ENCODE results near the gene RNF7. TPM values are rescaled to one million over a fixed set of nuclear protein-coding genes. Genes with fewer than 3 reads are reported as not detected.
"Not testable (repeated sequence)": the region's sequence is repeated elsewhere in the genome, so short reads cannot be mapped to it uniquely, and the experiment has no call there.

The RNF7 gene
- total and polyA plus RNA-seq, 9 of the 15 experiments (the other 6 are each of a cell fraction or from before 2014, with no cell fraction given) = 38.8 to 133 (median 80.5) TPM

DNA sequence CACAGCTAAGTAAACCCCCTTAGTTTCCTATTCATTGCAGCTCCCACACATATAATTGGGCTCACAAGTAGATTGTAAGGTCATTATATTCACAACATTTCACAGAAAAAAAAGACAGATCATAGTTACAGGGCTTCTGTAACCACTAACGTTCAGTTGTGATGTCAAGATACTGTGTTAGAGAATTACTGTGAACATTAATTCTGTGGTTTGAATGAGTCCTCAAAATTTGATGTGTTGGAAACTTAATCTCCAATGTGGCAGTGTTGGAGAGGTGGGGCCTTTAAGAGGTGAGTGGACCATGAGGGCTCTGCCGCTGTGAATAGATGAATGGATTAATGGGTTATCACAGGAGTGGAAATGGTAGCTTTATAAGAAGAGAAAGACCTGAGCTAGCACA lies 46.4 kb downstream of the RNF7 start (continued):
- no peak for TF ChIP-seq TSC22D4 (tag; IDR thresholded peaks at IDR 0.05)

GRCh38 chr3:141788149-141788548 lies 50.1 kb downstream of the RNF7 start:
- no peaks in the 10 kb centered on the region for H3K9me1 ChIP-seq (ENCODE audit: control insufficient read depth, insufficient read depth, low read length)
- H3K79me2 ChIP-seq (ENCODE audit: control insufficient read depth, insufficient read depth, low read length) = no peaks in the 10 kb centered on the region
- TF ChIP-seq, protein P1, sequence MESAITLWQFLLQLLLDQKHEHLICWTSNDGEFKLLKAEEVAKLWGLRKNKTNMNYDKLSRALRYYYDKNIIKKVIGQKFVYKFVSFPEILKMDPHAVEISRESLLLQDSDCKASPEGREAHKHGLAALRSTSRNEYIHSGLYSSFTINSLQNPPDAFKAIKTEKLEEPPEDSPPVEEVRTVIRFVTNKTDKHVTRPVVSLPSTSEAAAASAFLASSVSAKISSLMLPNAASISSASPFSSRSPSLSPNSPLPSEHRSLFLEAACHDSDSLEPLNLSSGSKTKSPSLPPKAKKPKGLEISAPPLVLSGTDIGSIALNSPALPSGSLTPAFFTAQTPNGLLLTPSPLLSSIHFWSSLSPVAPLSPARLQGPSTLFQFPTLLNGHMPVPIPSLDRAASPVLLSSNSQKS (CRISPR knock-in tag; IDR thresholded peaks at IDR 0.05) = no peak
- TF ChIP-seq PHF21A (IDR thresholded peaks at IDR 0.05; ENCODE audit: borderline replicate concordance, low read depth) (no peak), MBD2 (IDR thresholded peaks at IDR 0.05; ENCODE audit: borderline replicate concordance, low read depth) (no peak), NFXL1 (CRISPR knock-in tag; IDR thresholded peaks at IDR 0.05) (no peak), ELF1 (tag; IDR thresholded peaks at IDR 0.05) (no peak), HIVEP1 (CRISPR knock-in tag; IDR thresholded peaks at IDR 0.05) (no peak), NONO (IDR thresholded peaks at IDR 0.05; ENCODE audit: low read depth in 2 of 2, low read length in 1 of 2) (no peak), CHD2 (IDR thresholded peaks at IDR 0.05; ENCODE audit: low read depth, low read length) (no peak)
- ATAC-seq (no peak), FAIRE-seq (no peak), DNase-seq (ENCODE audit: extremely low read depth in 1 of 4, low spot score in 3 of 4) (no peak)
- no TSS peak for BruUV-seq (replicated peaks)
- no peaks in the 10 kb centered on the region for H3K27me3 ChIP-seq (ENCODE audit: control insufficient read depth in 2 of 2, insufficient read depth in 2 of 2, low read length in 2 of 2)
- intact Hi-C loops (cut with micrococcal nuclease) (no loop called here), in situ Hi-C loops (cut with MboI) (no loop called here)
- ChIA-PET CTCF (ENCODE audit: low intra/inter-chr PET ratio) (no interaction called here), POLR2A (interaction anchor here (0.9 to 1.9 kb wide), 3 partner anchors 12 to 38 kb away, joined by 4 to 7 read pairs (median 5); no protein-coding TSS in a partner anchor)
- no peak overlapping the region for H3K27ac ChIP-seq (ENCODE audit: extremely low read depth, low read depth, low read length)
- H3K4me1 ChIP-seq (replicated peaks in 1 of 2; ENCODE audit: control insufficient read depth in 2 of 2, insufficient read depth in 2 of 2, low read length in 2 of 2) = peaks cover 3 to 4% of the 10 kb centered on the region in 2 experiments; a peak in 3 of 5 replicates
- H3K4me3 ChIP-seq = no peak overlapping the region
- H4K20me1 ChIP-seq (replicated peaks; ENCODE audit: control insufficient read depth, insufficient read depth, low read length) = no peaks in the 10 kb centered on the region
- WGBS (ENCODE audit: insufficient coverage, low coverage, missing lambda C conversion rate) = 57% methylated on average over 4 of the region's 4 CpGs
- no peak overlapping the region for H3K4me2 ChIP-seq (ENCODE audit: insufficient read depth, low read length)
- peaks cover 2% of the 10 kb centered on the region; the same call in 1 of the 2 replicates for H3K9me3 ChIP-seq (replicated peaks; ENCODE audit: control insufficient read depth, insufficient read depth, low read depth, low read length)
- no peak overlapping the region for H3K9ac ChIP-seq (ENCODE audit: insufficient read depth in 1 of 2, low read depth in 2 of 2, low read length in 2 of 2)
- no peaks in the 10 kb centered on the region for H3K36me3 ChIP-seq (ENCODE audit: control insufficient read depth, insufficient read depth, low read length)
- peak overlapping the region; percentile 38; the same call in 1 of the 2 replicates for H2AFZ ChIP-seq (ENCODE audit: low read depth, low read length)

DNA sequence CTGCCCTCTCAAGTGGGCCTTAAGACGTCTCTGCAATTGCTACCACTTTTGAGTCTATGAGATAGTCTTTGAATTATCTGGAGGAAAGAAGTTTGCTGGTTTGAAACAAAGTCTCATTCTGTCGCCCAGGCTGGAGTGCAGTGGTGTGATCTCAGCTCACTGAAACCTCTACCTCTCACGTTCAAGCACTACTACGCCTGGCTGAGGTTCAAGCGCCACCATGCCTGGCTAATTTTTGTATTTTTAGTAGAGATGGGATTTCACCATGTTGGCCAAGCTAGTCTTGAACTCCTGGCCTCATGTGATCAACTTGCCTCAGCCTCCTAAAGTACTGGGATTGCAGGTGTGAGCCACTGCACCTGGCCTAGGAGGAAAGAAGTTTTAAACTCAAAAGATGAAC lies 50.7 kb downstream of the RNF7 start:
- H3K4me1 ChIP-seq (replicated peaks in 1 of 2; ENCODE audit: control insufficient read depth in 2 of 2, insufficient read depth in 2 of 2, low read length in 2 of 2); DNase-seq (ENCODE audit: extremely low read depth in 1 of 4, low spot score in 3 of 4); H3K4me2 ChIP-seq (ENCODE audit: insufficient read depth, low read length); H3K9ac ChIP-seq (ENCODE audit: insufficient read depth in 1 of 2, low read depth in 2 of 2, low read length in 2 of 2); BruUV-seq (replicated peaks); H4K20me1 ChIP-seq (replicated peaks; ENCODE audit: control insufficient read depth, insufficient read depth, low read length); H3K4me3 ChIP-seq; intact Hi-C loops (cut with micrococcal nuclease); H3K79me2 ChIP-seq (ENCODE audit: control insufficient read depth, insufficient read depth, low read length); H3K9me1 ChIP-seq (ENCODE audit: control insufficient read depth, insufficient read depth, low read length); H3K36me3 ChIP-seq (ENCODE audit: control insufficient read depth, insufficient read depth, low read length); H3K9me3 ChIP-seq (replicated peaks; ENCODE audit: control insufficient read depth, insufficient read depth, low read depth, low read length); ATAC-seq; H3K27me3 ChIP-seq (ENCODE audit: control insufficient read depth in 2 of 2, insufficient read depth in 2 of 2, low read length in 2 of 2); H3K27ac ChIP-seq (ENCODE audit: extremely low read depth, low read depth, low read length); in situ Hi-C loops (cut with MboI); CTCF ChIA-PET (ENCODE audit: low intra/inter-chr PET ratio); FAIRE-seq: not testable (repeated sequence)
- 76% methylated on average over 5 of the region's 5 CpGs for WGBS (ENCODE audit: insufficient coverage, low coverage, missing lambda C conversion rate)
- peak overlapping the region; percentile 48 for H2AFZ ChIP-seq (ENCODE audit: low read depth, low read length)
- POLR2A ChIA-PET = interaction anchor here (0.9 to 1.9 kb wide), 3 partner anchors 11 to 38 kb away, joined by 4 to 7 read pairs (median 5); no protein-coding TSS in a partner anchor

Data from K562 (cell line).